Measurements from ENCODE around the gene RYR3.

GRCh38 chr15:33402600-33402999 lies 91.8 kb downstream of the RYR3 start:
- TF ChIP-seq PATZ1 (CRISPR knock-in tag; IDR thresholded peaks at IDR 0.05; ENCODE audit: borderline replicate concordance): no peak
- TF ChIP-seq RARB (CRISPR knock-in tag; IDR thresholded peaks at IDR 0.05): no peak
- no peak for TF ChIP-seq ZNF70 (CRISPR knock-in tag; IDR thresholded peaks at IDR 0.05)
- no peak for TF ChIP-seq ZFP30 (CRISPR knock-in tag; IDR thresholded peaks at IDR 0.05)
- TF ChIP-seq ZFP3 (CRISPR knock-in tag; IDR thresholded peaks at IDR 0.05): no peak
- TF ChIP-seq, protein P1, sequence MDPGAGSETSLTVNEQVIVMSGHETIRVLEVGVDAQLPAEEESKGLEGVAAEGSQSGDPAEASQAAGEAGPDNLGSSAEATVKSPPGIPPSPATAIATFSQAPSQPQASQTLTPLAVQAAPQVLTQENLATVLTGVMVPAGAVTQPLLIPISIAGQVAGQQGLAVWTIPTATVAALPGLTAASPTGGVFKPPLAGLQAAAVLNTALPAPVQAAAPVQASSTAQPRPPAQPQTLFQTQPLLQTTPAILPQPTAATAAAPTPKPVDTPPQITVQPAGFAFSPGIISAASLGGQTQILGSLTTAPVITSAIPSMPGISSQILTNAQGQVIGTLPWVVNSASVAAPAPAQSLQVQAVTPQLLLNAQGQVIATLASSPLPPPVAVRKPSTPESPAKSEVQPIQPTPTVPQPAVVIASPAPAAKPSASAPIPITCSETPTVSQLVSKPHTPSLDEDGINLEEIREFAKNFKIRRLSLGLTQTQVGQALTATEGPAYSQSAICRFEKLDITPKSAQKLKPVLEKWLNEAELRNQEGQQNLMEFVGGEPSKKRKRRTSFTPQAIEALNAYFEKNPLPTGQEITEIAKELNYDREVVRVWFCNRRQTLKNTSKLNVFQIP (CRISPR knock-in tag; IDR thresholded peaks at IDR 0.05; ENCODE audit: borderline replicate concordance, low read depth): no peak
- TF ChIP-seq ZNF565 (CRISPR knock-in tag; conservative IDR thresholded peaks at IDR 0.05; ENCODE audit: low read depth): no peak
- no peak for TF ChIP-seq BACH2 (CRISPR knock-in tag; IDR thresholded peaks at IDR 0.05; ENCODE audit: borderline replicate concordance)
- no peak for TF ChIP-seq CREB5 (CRISPR knock-in tag; IDR thresholded peaks at IDR 0.05; ENCODE audit: low read depth)
- no peak for TF ChIP-seq ZNF8 (CRISPR knock-in tag; IDR thresholded peaks at IDR 0.05)
- no peak for TF ChIP-seq GLIS3 (CRISPR knock-in tag; IDR thresholded peaks at IDR 0.05)
- no peak for TF ChIP-seq TSHZ2 (CRISPR knock-in tag; IDR thresholded peaks at IDR 0.05)
- no peak for TF ChIP-seq ARNTL (CRISPR knock-in tag; IDR thresholded peaks at IDR 0.05; ENCODE audit: borderline replicate concordance, low read depth)
- TF ChIP-seq CSDC2 (CRISPR knock-in tag; IDR thresholded peaks at IDR 0.05): no peak
